ENCODE results near the gene STX1B. TPM values are rescaled to one million over a fixed set of nuclear protein-coding genes. Genes with fewer than 3 reads are reported as not detected.

Gene STX1B
- total and polyA plus RNA-seq, 2 of the 8 experiments (the other 6 are each of a cell fraction or from before 2014, with no cell fraction given) = 8.9 to 20.2 TPM

GRCh38 chr16:30947541-30947858 is 62.9 kb downstream of the STX1B start:
- H3K27ac ChIP-seq (ENCODE audit: low read depth, low read length) = peak overlapping the region; percentile 89
- no peaks in the 10 kb centered on the region for H3K9me3 ChIP-seq (ENCODE audit: insufficient read depth in 2 of 2, low read depth in 1 of 2, low read length in 1 of 2)
- no peak overlapping the region for H2BK15ac ChIP-seq (ENCODE audit: low read length)
- FAIRE-seq = no peak
- H3K4me1 ChIP-seq (replicated peaks in 1 of 4; ENCODE audit: control insufficient read depth in 3 of 4, insufficient read depth in 4 of 4, low read length in 3 of 4) = peaks cover 0 to 32% (median 22%) of the 10 kb centered on the region in 4 experiments; a peak in 6 of 7 replicates
- H3K4me3 ChIP-seq (ENCODE audit: extremely low read depth in 1 of 4, insufficient read depth in 2 of 4, low read depth in 3 of 4, low read length in 4 of 4) = peak overlapping the region; percentile 23 to 98 (median 66)
- H4K20me1 ChIP-seq (replicated peaks in 1 of 2; ENCODE audit: control insufficient read depth in 1 of 2, insufficient read depth in 2 of 2, low read length in 2 of 2) = peaks cover 0 to 6% of the 10 kb centered on the region in 2 experiments
- DNase-seq (ENCODE audit: low read depth in 1 of 2, low spot score in 2 of 2) = no peak
- H2BK5ac ChIP-seq (ENCODE audit: low read depth, low read length) = peak overlapping the region; percentile 91; the same call in 1 of the 2 replicates
- H3K27me3 ChIP-seq (replicated peaks in 1 of 4; ENCODE audit: control insufficient read depth in 3 of 4, extremely low read depth in 1 of 4, insufficient read depth in 3 of 4, low read length in 3 of 4) = no peaks in the 10 kb centered on the region
- H2BK120ac ChIP-seq (replicated peaks; ENCODE audit: low read depth, low read length) = no peak overlapping the region
- H3K23ac ChIP-seq (ENCODE audit: insufficient read length) = no peak overlapping the region
- H3K36me3 ChIP-seq (ENCODE audit: control insufficient read depth in 2 of 4, insufficient read depth in 4 of 4, low read length in 3 of 4) = peaks cover 9 to 20% (median 11%) of the 10 kb centered on the region in 4 experiments; a peak in 7 of 8 replicates
- H4K91ac ChIP-seq (replicated peaks; ENCODE audit: insufficient read length, low read length) = peak overlapping the region; percentile 77
- peak overlapping the region; percentile 78; the same call in 1 of the 2 replicates for H3K18ac ChIP-seq (ENCODE audit: extremely low read depth, low read length)
- H3K14ac ChIP-seq (ENCODE audit: insufficient read length) = no peak overlapping the region
- WGBS, 2 experiments (ENCODE audit: extremely low coverage in 1 of 2, insufficient coverage in 1 of 2, insufficient read length in 1 of 2, insufficient replicate concordance in 2 of 2, low coverage in 1 of 2, low lambda C conversion rate in 2 of 2, missing lambda C conversion rate in 1 of 2) = no CpG with 5 or more reads among the region's 3 CpGs
- 0 out of 2 replicates have a peak overlapping the region, but pooled peaks have one; percentile 34 for H2AK5ac ChIP-seq (ENCODE audit: low read depth, low read length)
- H3K4me2 ChIP-seq (ENCODE audit: insufficient read depth in 1 of 2, low read depth in 2 of 2, low read length in 2 of 2) = peak overlapping the region; percentile 72 to 85
- TF ChIP-seq POLR2AphosphoS5 (IDR thresholded peaks at IDR 0.05; ENCODE audit: low read depth, low read length) = peak; percentile 66; the same call in 1 of the 2 replicates
- TF ChIP-seq, protein P1, sequence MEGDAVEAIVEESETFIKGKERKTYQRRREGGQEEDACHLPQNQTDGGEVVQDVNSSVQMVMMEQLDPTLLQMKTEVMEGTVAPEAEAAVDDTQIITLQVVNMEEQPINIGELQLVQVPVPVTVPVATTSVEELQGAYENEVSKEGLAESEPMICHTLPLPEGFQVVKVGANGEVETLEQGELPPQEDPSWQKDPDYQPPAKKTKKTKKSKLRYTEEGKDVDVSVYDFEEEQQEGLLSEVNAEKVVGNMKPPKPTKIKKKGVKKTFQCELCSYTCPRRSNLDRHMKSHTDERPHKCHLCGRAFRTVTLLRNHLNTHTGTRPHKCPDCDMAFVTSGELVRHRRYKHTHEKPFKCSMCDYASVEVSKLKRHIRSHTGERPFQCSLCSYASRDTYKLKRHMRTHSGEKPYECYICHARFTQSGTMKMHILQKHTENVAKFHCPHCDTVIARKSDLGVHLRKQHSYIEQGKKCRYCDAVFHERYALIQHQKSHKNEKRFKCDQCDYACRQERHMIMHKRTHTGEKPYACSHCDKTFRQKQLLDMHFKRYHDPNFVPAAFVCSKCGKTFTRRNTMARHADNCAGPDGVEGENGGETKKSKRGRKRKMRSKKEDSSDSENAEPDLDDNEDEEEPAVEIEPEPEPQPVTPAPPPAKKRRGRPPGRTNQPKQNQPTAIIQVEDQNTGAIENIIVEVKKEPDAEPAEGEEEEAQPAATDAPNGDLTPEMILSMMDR (IDR thresholded peaks at IDR 0.05; ENCODE audit: control extremely low read depth in 1 of 3, insufficient read depth in 1 of 3, low read depth in 1 of 3, low read length in 3 of 3) = no peak
- TF ChIP-seq TEAD4 (IDR thresholded peaks at IDR 0.05; ENCODE audit: low read depth, low read length) = no peak
- TF ChIP-seq EGR1 (IDR thresholded peaks at IDR 0.05; ENCODE audit: borderline replicate concordance, low read depth, low read length) = no peak
- H4K8ac ChIP-seq (ENCODE audit: extremely low read depth, insufficient read depth, low read length) = peak overlapping the region; percentile 15; the same call in 1 of the 2 replicates
- no peak overlapping the region; the same call in 1 of the 2 replicates for H2BK12ac ChIP-seq (ENCODE audit: low read depth, low read length)
- no peak overlapping the region for H2BK20ac ChIP-seq (ENCODE audit: low read length)
- no peaks in the 10 kb centered on the region for H3K79me1 ChIP-seq (ENCODE audit: low read depth, low read length)
- no peak overlapping the region for H2AFZ ChIP-seq (ENCODE audit: low read length)
- ChIA-PET POLR2A (ENCODE audit: partially characterized antibody) (interaction anchor here (0.8 to 4.4 kb wide), 13 partner anchors 10 to 233 kb away, joined by 3 to 23 read pairs (median 4); partner anchors contain the start of genes FBXL19, FUS and SETD1A), CTCF (ENCODE audit: partially characterized antibody) (interaction anchor here (1.4 to 2.6 kb wide), 2 partner anchors 11 to 36 kb away, joined by 3 to 19 read pairs; no protein-coding TSS in a partner anchor)
- H4K5ac ChIP-seq (ENCODE audit: insufficient read length, low read depth, low read length) = peak overlapping the region; percentile 83
- peaks cover 12% of the 10 kb centered on the region for H3K23me2 ChIP-seq (ENCODE audit: low read depth, low read length)
- H3K4ac ChIP-seq (replicated peaks; ENCODE audit: insufficient read length, low read depth, low read length) = no peak overlapping the region
- peak overlapping the region in 3 of 4 experiments; percentile 49 to 70 (median 69); a peak in 5 of 7 replicates for H3K9ac ChIP-seq (replicated peaks in 1 of 4; ENCODE audit: extremely low read depth in 1 of 4, low read depth in 3 of 4, low read length in 3 of 4)
- peak overlapping the region; percentile 80 for H3K56ac ChIP-seq (replicated peaks; ENCODE audit: insufficient read length, low read depth, low read length)
- no peaks in the 10 kb centered on the region for H3K79me2 ChIP-seq (ENCODE audit: control insufficient read depth in 1 of 2, insufficient read depth in 2 of 2, low read length in 2 of 2)
